ENCODE measurements around the gene SLC35F6.
A peak's percentile ranks its signal among the peaks of the same experiment; 100 is the strongest.
"Not testable (repeated sequence)": the region's sequence is repeated elsewhere in the genome, so short reads cannot be mapped to it uniquely, and the experiment has no call there.

SLC35F6 gene

GRCh38 chr2:26757873-26758789, 6.0 kb upstream of the SLC35F6 start:
- DNase-seq: no peak

GRCh38 chr2:26758790-26759321, 5.2 kb upstream of the SLC35F6 start:
- DNase-seq: no peak

GRCh38 chr2:26759845-26760244, 4.2 kb upstream of the SLC35F6 start:
- DNase-seq: no peak

GRCh38 chr2:26760991-26761390, 3.1 kb upstream of the SLC35F6 start:
- not testable (repeated sequence) for DNase-seq

- DNase-seq: no peak
Measured at GRCh38 chr2:26763019-26763418, 1.1 kb upstream of the SLC35F6 start.

- DNase-seq: no peak
Measured at GRCh38 chr2:26764906-26765305, 822 bp downstream of the SLC35F6 start.

- no peak for DNase-seq
Measured at GRCh38 chr2:26765475-26766200, 1.6 kb downstream of the SLC35F6 start.

- no peak for DNase-seq
Measured at GRCh38 chr2:26767129-26767528, 3.0 kb downstream of the SLC35F6 start.

- DNase-seq: no peak
Measured at GRCh38 chr2:26767894-26768487, 3.9 kb downstream of the SLC35F6 start.

- DNase-seq: no peak
Measured at GRCh38 chr2:26768759-26769088, 4.6 kb downstream of the SLC35F6 start.

GRCh38 chr2:26769089-26769761, 5.1 kb downstream of the SLC35F6 start:
- peak; percentile 55 for DNase-seq

- DNase-seq: peak; percentile 54
Measured at GRCh38 chr2:26770986-26771586, 7.0 kb downstream of the SLC35F6 start.

- DNase-seq: peak; percentile 83
Measured at GRCh38 chr2:26772064-26773001, 8.2 kb downstream of the SLC35F6 start.

- no peak for DNase-seq
Measured at GRCh38 chr2:26776195-26776800, 12.2 kb downstream of the SLC35F6 start.

GRCh38 chr2:26778098-26778497, 14.0 kb downstream of the SLC35F6 start:
- no peak for DNase-seq

- no peak for DNase-seq
Measured at GRCh38 chr2:26778507-26778906, 14.4 kb downstream of the SLC35F6 start.

GRCh38 chr2:26780203-26780760, 16.2 kb downstream of the SLC35F6 start:
- no peak for DNase-seq

GRCh38 chr2:26782876-26783704, 19.0 kb downstream of the SLC35F6 start:
- no peak for DNase-seq

- DNase-seq: no peak
Measured at GRCh38 chr2:26784570-26785234, 20.6 kb downstream of the SLC35F6 start.

All from midbrain (tissue), 1 donor.